NCI-H146 treated with DMSO at 0.1 percent for 48 hours (cell line): ENCODE results near the gene EXOSC2.

ENCODE experiments used
- DNase-seq: peaks from one replicate; lab custom pipeline; 2025; ENCODE audit not compliant: unreplicated experiment; lab: John Stamatoyannopoulos, UW

EXOSC2 gene

DNA sequence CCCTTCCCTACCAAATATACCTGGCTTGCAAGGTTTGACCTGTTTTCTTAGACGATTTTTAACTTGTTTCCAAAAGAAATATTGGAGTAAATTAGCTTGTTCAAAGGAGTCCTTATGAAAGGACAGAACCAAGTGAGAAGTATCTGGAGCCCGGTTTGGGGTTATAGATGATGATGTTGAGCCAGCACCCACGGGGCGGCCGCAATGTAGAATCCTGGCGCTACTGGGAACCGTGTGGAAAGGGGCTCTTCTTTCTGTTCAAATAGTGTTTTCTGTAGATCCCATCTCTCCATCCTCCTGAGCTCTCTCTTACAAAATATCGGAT is 517 bp upstream of the EXOSC2 start:
- DNase-seq, result no peak

DNA sequence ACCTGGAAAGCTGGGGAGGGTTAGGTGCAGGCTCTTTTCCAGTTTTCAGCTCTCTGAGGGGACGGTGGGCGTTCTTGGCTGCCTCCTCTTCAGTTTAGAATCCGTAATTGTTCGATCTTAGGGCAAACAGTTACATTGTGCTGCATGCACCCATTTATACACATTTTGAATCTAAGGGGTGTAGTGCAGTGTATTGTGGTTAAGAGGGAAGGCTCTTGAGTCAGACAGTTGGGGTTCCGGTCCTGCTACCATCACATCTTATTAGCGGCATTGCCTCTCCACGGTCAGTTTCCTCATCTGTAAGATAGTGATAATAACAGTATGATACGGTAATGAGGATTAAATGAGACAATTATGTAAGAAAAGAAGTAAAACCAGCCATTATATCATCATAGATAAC is 625 bp downstream of the EXOSC2 start:
- no peak for DNase-seq

DNA sequence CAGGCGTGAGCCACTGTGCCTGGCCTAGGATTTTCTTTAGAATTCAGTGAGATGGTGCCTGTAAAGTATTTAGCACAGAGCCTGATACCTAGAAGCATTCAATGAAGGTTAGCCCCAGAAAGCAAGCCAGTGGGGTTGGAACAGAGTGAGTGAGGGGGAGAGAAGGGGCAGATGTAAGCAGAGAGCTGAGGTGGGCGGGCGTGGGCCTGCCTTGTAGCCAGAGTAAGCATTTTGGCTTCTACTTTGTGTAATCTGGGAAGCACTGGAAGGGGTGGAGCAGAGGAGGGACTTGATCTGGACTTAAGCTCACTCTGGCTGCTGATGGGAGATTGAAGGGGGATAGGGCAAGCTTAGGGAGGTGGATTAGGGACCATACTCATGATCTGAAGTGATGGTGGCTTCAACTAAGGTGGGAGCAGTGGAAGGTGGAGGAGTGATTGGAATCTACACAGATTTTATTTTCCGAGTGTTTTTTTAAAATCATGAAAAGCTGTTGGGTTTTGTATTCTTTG is 2.6 kb downstream of the EXOSC2 start:
- DNase-seq, result no peak

DNA sequence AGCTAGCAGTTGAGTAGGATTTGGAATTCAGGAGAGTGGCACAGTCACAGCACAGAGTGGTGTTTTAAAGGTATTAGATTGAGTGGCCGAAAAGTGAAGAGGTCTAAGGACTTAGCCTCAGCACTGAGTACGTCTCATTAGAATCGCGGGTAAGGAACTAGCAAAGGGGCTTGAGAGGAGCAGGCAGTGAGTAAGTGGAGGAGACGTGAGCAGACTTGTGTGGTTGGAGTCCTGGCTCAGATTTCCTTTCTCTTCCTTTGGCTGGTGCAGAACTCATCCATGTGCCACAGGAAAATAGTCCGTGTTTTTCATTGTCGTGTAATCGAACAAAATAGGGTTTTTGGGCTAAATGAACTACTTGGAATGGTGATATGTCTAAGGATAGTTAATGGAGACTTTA is 3.4 kb downstream of the EXOSC2 start:
- no peak for DNase-seq

- DNase-seq, result no peak
These were observed 4.9 kb downstream of the EXOSC2 start for GRCh38 chr9:130698514-130698913.

DNA sequence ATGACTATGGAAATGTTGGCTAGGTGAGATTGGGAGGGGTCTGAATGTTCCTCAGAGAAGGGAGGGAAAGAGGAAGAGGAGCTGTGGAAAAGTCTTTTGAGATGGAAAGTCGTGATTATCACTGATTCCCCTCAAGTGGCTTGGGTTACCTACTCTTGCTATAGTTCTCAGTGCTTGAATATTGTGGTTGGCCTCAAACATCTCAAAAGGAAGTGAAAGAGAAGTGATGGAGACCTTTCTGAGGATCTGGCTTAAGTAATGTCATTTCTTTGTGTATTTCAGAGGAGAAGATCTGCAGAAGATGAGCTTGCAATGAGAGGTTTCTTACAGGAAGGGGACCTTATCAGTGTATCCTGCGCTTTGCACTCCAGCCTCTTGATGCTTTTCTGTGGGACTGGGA is 5.5 kb downstream of the EXOSC2 start:
- DNase-seq, result no peak

- DNase-seq, result peak; percentile 29
These were observed 7.8 kb downstream of the EXOSC2 start for GRCh38 chr9:130701059-130702022.

DNA sequence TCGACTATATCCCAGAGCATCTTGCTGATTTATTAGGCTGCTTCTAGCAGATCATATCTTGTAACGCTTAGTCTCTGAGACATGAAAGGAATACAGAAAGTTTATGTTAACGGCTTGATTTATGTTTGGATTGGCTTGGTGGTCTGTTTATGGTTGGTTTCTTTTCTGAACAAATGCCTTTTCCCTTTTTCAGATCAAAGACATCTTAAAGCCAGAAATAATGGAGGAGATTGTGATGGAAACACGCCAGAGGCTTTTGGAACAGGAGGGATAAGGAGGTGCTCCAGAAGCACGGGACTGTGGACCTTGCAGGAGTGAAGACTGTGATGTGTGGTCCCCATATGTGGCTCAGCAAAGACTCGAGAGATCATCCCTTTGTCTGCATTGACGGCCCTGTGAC is 9.9 kb downstream of the EXOSC2 start:
- DNase-seq, result no peak

DNA sequence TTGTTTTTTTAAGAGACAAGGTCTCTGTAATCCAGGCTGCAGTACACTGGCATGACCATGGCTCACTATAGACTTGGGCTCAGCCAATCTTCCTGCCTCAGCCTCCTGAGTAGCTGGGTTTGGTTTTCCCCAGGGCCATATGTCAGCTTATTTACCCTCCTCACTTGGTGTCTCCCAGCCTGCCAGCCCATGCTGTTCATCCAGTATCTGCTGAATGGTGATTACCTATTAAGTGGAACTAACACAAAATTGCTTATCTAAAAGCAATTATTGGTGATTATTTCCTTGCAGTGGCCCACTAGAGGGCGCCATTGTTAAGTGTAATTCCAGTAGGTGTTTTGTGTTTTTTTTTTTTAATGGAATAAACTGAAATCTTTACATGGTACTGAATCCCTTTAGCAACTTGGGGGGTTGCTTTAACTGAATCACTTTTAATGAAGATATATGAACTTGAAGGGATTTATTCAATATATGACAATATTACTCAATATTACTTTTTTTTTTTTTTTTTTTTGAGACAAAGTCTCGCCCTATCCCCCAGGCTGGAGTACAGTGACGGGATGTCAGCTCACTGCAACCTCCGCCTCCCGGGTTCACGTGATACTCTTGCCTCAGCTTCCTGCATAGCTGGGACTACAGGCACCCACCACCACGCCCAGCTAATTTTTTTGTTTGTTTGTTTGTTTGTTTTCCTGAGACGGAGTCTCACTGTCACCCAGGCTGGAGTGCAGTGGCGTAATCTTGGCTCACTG is 13.8 kb downstream of the EXOSC2 start:
- peak; percentile 60 for DNase-seq

GRCh38 chr9:130710822-130711352 is 17.3 kb downstream of the EXOSC2 start:
- no peak for DNase-seq

DNA sequence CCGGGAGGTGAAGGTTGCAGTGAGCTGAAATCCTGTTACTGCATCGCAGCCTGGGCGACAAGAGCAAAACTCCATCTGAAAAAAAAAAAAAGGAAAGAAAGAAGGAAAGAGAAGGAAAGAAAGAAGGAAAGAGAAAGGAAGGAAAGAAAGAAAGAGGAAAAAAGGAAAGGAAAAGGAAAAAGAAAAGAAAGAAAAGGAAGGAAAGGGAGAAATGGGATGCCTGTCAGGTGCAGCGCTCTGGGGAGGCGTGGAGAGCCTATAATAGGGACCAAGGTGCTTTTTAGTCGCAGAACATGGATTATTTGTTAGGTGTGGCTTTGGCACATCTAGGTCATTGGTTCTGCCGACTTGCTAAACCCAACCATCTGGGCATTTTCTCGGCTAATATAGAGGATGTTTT is 17.9 kb downstream of the EXOSC2 start:
- no peak for DNase-seq

GRCh38 chr9:130712564-130713285 is 19.1 kb downstream of the EXOSC2 start:
- peak; percentile 83 for DNase-seq

DNA sequence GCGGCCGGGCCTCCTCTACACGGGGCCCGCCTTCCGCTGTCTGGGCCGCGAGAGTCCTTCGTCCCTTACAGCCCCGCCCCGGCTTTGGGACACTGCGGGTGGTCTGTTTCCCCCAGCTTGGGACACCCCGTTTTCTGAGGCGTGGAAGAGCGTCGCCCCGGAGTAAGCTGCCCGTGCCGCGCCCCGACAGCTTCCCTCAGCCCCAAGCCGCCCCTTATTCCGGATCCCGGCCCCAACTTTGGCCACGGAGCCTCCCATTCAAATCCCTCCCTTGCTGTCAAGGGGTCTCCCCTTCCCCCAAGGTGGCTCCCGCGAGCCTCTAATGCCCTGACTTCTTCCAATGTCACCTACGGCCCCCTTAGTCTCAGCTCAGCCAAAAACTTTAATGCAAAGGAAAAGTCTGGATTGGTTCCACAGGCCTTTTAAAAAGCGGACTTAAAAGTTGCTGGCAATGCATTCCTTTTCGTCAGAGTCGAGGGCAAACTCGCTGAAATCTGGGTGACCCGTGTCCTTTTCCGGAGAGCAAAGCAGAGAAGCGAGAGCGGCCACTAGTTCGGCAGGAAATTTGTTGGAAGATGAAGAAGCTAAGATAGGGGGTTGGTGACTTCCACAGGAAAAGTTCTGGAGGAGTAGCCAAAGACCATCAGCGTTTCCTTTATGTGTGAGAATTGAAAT is 19.8 kb downstream of the EXOSC2 start:
- DNase-seq, result no peak

GRCh38 chr9:130714586-130715110 is 21.1 kb downstream of the EXOSC2 start:
- no peak for DNase-seq

DNA sequence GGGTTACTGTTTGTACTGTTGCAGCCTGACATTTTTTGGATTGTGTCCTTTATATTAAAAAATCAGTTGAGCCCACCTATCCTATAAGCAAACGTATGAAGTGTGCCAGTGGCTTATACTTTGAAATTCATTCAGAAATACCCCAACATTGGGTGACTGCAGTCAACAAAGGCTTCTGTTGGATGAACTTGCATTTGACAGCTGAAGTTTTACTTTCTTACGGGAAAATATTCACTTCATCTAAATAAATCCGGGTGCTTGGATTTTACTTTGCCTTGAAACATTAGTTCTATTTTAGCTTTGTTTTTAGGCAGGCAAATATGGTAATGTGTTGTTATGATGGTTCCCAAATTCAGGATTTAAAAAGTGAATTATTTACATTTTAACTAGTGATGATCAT is 21.7 kb downstream of the EXOSC2 start:
- no peak for DNase-seq

DNA sequence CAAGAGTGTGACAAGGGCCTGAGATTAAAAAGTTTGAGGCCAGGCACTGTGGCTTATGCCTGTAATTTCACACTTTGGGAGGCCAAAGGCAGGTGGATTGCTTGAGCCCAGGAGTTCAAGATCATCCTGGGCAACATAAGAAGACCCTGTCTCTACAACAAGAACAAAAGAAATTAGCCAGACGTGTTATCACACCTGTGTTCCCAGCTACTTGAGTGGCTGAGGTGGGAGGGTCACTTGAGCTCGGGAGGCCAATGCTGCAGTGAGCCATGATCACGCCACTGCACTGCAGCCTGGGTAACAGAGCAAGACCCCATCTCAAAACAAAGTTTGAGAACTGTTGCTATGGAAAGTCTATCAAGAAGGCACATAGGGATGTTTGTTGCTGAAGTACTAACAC is 25.0 kb downstream of the EXOSC2 start:
- DNase-seq, result no peak

DNA sequence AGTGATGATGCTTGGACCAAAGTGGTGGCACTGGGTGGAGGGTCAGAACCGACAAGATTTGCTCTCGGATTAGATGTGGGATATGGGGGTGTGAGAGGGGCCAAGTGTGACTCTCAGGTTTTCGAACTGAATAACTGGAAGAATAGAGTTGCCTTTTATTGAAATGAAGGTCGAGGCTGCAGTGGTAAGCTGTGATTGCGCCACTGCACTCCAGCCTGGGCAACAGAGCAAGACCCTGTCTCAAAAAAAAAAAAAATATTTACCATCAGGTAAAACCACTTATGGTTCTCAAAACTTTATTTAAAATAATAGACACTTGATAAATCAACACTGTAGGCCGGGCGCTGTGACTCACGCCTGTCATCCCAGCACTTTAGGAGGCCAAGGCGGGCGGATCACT is 27.2 kb downstream of the EXOSC2 start:
- no peak for DNase-seq

- no peak for DNase-seq
These were observed 35.1 kb downstream of the EXOSC2 start for GRCh38 chr9:130728721-130729120.

GRCh38 chr9:130729145-130729544 is 35.6 kb downstream of the EXOSC2 start:
- DNase-seq, result no peak

DNA sequence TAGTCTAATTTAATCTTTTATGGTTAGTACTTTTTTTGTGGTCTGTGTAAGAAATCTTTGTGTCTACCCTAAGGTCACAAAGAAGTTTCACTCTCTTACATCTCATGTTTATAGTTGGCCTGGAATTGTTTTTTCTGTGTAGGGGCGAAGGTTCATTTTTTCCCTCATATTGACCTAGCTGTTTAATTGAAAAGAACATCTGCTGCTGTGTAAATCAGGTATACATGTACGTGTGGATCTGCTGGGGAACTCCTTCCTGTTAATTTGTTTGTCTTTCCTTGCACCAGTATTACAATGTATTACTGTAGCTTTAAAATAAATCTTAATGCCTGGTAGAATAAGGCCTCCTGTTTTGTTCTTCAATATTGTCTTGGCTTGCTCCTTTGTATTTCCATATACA is 37.8 kb downstream of the EXOSC2 start:
- peak; percentile 93 for DNase-seq
